DND-41 (cell line): Measurements from ENCODE around the gene ADARB2.

Source experiments
- ATAC-seq: fragments of 200-7000 bp; cut with Tn5 transposase; 3 replicates; pipeline ENCODE4 v1.9.1; 2021; ENCODE audit warnings: low read depth; ENCODE audit not compliant: insufficient read depth
- DNase-seq: peaks from one replicate; pipeline ENCODE4 v3.0.0-alpha.2; 2020
- H2AFZ ChIP-seq: 2 replicates; pipeline ENCODE4 v1.6.0; 2012; ENCODE audit warnings: low read depth, low read length
- H3K27ac ChIP-seq: 2 replicates; pipeline ENCODE4 v1.5.1; 2012; ENCODE audit warnings: low read length, inconsistent platforms
- H3K27me3 ChIP-seq: fragments of 200-600 bp; sonication (generic); 2 replicates; pipeline ENCODE4 v1.6.0; 2012; ENCODE audit warnings: low read length, mild to moderate bottlenecking, inconsistent platforms; ENCODE audit not compliant: insufficient read depth, poor library complexity
- H3K36me3 ChIP-seq: 2 replicates; pipeline ENCODE4 v1.5.1; 2012; ENCODE audit warnings: low read length, inconsistent platforms; ENCODE audit not compliant: insufficient read depth
- H3K4me1 ChIP-seq: 2 replicates; pipeline ENCODE4 v1.5.1; 2012; ENCODE audit warnings: mild to moderate bottlenecking, low read length; ENCODE audit not compliant: insufficient read depth
- H3K4me2 ChIP-seq: 2 replicates; pipeline ENCODE4 v1.6.0; 2012; ENCODE audit warnings: mild to moderate bottlenecking, moderate library complexity, low read length, inconsistent platforms; ENCODE audit not compliant: insufficient read depth
- H3K4me3 ChIP-seq, 2 experiments: fragments of 200-600 bp in 1 of 2; shearing (Covaris generic) in 1 of 2; 2 replicates each; pipeline ENCODE4 v1.5.1; 2012 to 2016; ENCODE audit warnings: inconsistent platforms in 2 of 2, low read length in 2 of 2, mild to moderate bottlenecking in 2 of 2, low read depth in 1 of 2, moderate library complexity in 1 of 2
- H3K79me2 ChIP-seq: 2 replicates; pipeline ENCODE4 v1.6.0; 2012; ENCODE audit warnings: low read length, inconsistent platforms; ENCODE audit not compliant: insufficient read depth
- H3K9ac ChIP-seq: 2 replicates; pipeline ENCODE4 v1.6.0; 2012; ENCODE audit warnings: low read depth, mild to moderate bottlenecking, inconsistent platforms, low read length, moderate library complexity
- H3K9me3 ChIP-seq: 2 replicates; pipeline ENCODE4 v1.5.1; 2012; ENCODE audit warnings: low read length, moderate library complexity, mild to moderate bottlenecking, inconsistent platforms; ENCODE audit not compliant: insufficient read depth, severe bottlenecking
- H4K20me1 ChIP-seq: 2 replicates; pipeline ENCODE4 v1.6.0; 2012; ENCODE audit warnings: low read length; ENCODE audit not compliant: insufficient read depth
- EZH2 ChIP-seq: IDR thresholded peaks from 3 replicates; pipeline ENCODE4 v1.6.1; 2012; ENCODE audit warnings: borderline replicate concordance, low read depth, mild to moderate bottlenecking, moderate library complexity, low read length, inconsistent platforms; ENCODE audit not compliant: severe bottlenecking
- TF ChIP-seq, protein P1 (sequence below): IDR thresholded peaks from 2 replicates; pipeline ENCODE4 v1.5.1; 2012; ENCODE audit warnings: borderline replicate concordance, low read length, moderate library complexity, mild to moderate bottlenecking; ENCODE audit not compliant: poor library complexity, severe bottlenecking; ENCODE audit errors: extremely low read depth

ADARB2 gene

DNA sequence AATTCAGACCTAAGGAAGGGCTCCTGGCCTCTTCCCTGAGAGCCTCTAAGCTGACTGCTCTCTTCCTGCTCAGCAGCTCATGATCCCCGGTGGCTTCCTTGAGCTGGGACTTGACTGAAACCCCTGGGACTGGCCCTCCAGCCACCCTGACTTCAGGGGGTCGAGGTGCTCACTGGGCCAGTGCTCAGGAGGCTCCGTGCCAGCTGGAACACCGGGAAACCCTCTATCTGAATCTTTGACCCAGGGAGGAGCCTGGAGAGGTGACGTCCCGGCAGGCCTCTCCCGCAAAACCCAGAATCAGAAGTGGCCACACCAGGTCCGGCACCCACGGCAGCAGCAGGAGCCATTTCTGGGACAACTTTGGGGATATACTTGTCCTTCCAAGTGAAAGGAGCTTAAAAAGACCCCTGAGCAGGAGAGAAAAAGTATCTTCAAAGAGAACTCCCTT lies 570.5 kb downstream of the ADARB2 start:
- Histone ChIP-seq H3K9ac (no peak overlapping the region), H3K79me2 (no peaks in the 10 kb centered on the region), H3K36me3 (no peaks in the 10 kb centered on the region), H3K27ac (no peak overlapping the region), H3K4me3 (no peak overlapping the region), H3K4me1 (no peaks in the 10 kb centered on the region), H4K20me1 (0 out of 2 replicates have a peak, but pooled peaks cover 2% of the 10 kb centered on the region), H3K9me3 (no peaks in the 10 kb centered on the region), H3K4me2 (no peak overlapping the region), H3K27me3 (no peaks in the 10 kb centered on the region), H2AFZ (no peak overlapping the region)
- DNase-seq (no peak), ATAC-seq (no peak)
- no peak for TF ChIP-seq EZH2
- TF ChIP-seq, protein P1, sequence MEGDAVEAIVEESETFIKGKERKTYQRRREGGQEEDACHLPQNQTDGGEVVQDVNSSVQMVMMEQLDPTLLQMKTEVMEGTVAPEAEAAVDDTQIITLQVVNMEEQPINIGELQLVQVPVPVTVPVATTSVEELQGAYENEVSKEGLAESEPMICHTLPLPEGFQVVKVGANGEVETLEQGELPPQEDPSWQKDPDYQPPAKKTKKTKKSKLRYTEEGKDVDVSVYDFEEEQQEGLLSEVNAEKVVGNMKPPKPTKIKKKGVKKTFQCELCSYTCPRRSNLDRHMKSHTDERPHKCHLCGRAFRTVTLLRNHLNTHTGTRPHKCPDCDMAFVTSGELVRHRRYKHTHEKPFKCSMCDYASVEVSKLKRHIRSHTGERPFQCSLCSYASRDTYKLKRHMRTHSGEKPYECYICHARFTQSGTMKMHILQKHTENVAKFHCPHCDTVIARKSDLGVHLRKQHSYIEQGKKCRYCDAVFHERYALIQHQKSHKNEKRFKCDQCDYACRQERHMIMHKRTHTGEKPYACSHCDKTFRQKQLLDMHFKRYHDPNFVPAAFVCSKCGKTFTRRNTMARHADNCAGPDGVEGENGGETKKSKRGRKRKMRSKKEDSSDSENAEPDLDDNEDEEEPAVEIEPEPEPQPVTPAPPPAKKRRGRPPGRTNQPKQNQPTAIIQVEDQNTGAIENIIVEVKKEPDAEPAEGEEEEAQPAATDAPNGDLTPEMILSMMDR = no peak

- Histone ChIP-seq H4K20me1 (0 out of 2 replicates have a peak, but pooled peaks cover 2% of the 10 kb centered on the region), H3K36me3 (no peaks in the 10 kb centered on the region), H3K4me1 (no peaks in the 10 kb centered on the region), H3K9ac (no peak overlapping the region), H3K4me3 (no peak overlapping the region), H3K79me2 (no peaks in the 10 kb centered on the region), H3K4me2 (no peak overlapping the region), H3K9me3 (no peaks in the 10 kb centered on the region), H3K27me3 (no peaks in the 10 kb centered on the region), H3K27ac (no peak overlapping the region), H2AFZ (no peak overlapping the region)
- ATAC-seq (no peak), DNase-seq (no peak)
- TF ChIP-seq EZH2 = no peak
- TF ChIP-seq, protein P1 = no peak
Measured at GRCh38 chr10:1166101-1166827, 571.1 kb downstream of the ADARB2 start.

- DNase-seq = no peak
- no peak for ATAC-seq
- Histone ChIP-seq H3K4me2 (no peak overlapping the region), H3K27ac (no peak overlapping the region), H3K79me2 (no peaks in the 10 kb centered on the region), H3K4me3 (no peak overlapping the region), H3K27me3 (no peaks in the 10 kb centered on the region), H3K9me3 (no peaks in the 10 kb centered on the region), H3K9ac (no peak overlapping the region), H4K20me1 (no peaks in the 10 kb centered on the region), H3K4me1 (no peaks in the 10 kb centered on the region), H2AFZ (no peak overlapping the region), H3K36me3 (no peaks in the 10 kb centered on the region)
- TF ChIP-seq, protein P1 = no peak
- TF ChIP-seq EZH2 = no peak
Measured at GRCh38 chr10:1163831-1164230, 573.5 kb downstream of the ADARB2 start.
